ENCODE results near the gene CSNK1E.

DNA sequence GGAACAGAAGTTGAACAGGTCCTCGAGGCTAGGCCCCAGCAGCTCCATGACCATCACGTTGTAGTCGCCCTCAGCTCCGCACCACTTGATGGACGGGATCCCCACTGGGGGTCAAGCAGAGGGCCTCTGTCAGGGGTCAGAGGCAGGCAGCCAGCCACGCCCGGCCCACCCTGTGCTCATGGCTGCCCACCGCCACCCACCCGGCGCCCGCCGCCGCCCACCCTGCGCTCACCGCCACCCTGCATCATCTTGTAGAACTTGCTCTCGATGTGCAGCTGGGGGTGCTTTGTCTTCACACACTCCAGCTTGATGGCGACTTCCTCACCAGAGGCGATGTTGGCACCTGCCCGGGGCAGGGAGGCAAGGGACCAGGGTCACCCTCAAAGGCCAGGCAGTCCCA, 14.3 kb downstream of the CSNK1E start:
- TF ChIP-seq EP300 (IDR thresholded peaks at IDR 0.05) (no peak), POLR2AphosphoS5 (IDR thresholded peaks at IDR 0.05) (no peak), POLR2A (IDR thresholded peaks at IDR 0.05) (no peak)
- TF ChIP-seq, protein P1, sequence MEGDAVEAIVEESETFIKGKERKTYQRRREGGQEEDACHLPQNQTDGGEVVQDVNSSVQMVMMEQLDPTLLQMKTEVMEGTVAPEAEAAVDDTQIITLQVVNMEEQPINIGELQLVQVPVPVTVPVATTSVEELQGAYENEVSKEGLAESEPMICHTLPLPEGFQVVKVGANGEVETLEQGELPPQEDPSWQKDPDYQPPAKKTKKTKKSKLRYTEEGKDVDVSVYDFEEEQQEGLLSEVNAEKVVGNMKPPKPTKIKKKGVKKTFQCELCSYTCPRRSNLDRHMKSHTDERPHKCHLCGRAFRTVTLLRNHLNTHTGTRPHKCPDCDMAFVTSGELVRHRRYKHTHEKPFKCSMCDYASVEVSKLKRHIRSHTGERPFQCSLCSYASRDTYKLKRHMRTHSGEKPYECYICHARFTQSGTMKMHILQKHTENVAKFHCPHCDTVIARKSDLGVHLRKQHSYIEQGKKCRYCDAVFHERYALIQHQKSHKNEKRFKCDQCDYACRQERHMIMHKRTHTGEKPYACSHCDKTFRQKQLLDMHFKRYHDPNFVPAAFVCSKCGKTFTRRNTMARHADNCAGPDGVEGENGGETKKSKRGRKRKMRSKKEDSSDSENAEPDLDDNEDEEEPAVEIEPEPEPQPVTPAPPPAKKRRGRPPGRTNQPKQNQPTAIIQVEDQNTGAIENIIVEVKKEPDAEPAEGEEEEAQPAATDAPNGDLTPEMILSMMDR (IDR thresholded peaks at IDR 0.05), result no peak
